ENCODE data around the gene PRM3. TPM values are rescaled to one million over a fixed set of nuclear protein-coding genes. Genes with fewer than 3 reads are reported as not detected.

PRM3 gene
- polyA plus RNA-seq, 2 of the 4 experiments (the other 2 are of a cell fraction) = not detected

DNA sequence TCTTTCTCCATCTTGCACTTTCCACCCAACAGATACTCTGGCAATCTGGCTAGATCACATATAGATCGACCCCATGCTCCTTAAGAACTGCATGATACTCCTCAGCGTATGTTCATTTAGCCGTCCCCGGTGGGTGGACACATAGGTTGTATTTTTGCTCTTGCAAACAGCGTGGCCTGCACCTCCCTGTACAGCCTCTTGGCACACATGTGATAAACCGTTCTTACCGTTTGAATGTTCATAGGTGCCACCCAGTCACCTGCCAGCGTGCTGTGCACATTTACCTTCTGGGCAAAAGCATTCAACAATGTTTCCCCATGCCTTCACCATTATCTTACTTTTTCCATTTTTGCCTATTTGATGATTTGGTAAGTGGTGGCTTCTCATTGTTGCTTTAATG is 10.5 kb downstream of the PRM3 start:
- no peaks in the 10 kb centered on the region for H3K4me1 ChIP-seq
- no peak for FAIRE-seq
- H3K4me3 ChIP-seq = no peak overlapping the region
- CTCF ChIA-PET = interaction anchor here (0.6 to 12.3 kb wide), 7 partner anchors 7 to 299 kb away, joined by 3 to 364 read pairs (median 3); no protein-coding TSS in a partner anchor
- no peaks in the 10 kb centered on the region for H3K9me3 ChIP-seq
- no peak; a peak in 1 of 6 replicates for ATAC-seq
- WGBS (ENCODE audit: missing lambda C conversion rate) = 66% methylated on average over 8 of the region's 8 CpGs
- POLR2A ChIA-PET = no interaction called here
- no peak overlapping the region for H3K4me2 ChIP-seq
- no peak for DNase-seq (ENCODE audit: low read depth in 1 of 2, low spot score in 1 of 2)
- no peak for TF ChIP-seq KDM1A (IDR thresholded peaks at IDR 0.05; ENCODE audit: low read depth)
- no peak for TF ChIP-seq RAD21 (conservative IDR thresholded peaks at IDR 0.05 in 1 of 2, IDR thresholded peaks at IDR 0.05 in 1 of 2)
- TF ChIP-seq FOXS1 (CRISPR knock-in tag; IDR thresholded peaks at IDR 0.05) = no peak
- no peak for TF ChIP-seq EHF (CRISPR knock-in tag; IDR thresholded peaks at IDR 0.05)
- TF ChIP-seq, protein P1, sequence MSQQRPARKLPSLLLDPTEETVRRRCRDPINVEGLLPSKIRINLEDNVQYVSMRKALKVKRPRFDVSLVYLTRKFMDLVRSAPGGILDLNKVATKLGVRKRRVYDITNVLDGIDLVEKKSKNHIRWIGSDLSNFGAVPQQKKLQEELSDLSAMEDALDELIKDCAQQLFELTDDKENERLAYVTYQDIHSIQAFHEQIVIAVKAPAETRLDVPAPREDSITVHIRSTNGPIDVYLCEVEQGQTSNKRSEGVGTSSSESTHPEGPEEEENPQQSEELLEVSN (IDR thresholded peaks at IDR 0.05; ENCODE audit: borderline replicate concordance, low read depth) = no peak
- TF ChIP-seq, protein P2, sequence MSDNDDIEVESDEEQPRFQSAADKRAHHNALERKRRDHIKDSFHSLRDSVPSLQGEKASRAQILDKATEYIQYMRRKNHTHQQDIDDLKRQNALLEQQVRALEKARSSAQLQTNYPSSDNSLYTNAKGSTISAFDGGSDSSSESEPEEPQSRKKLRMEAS (IDR thresholded peaks at IDR 0.05) = no peak
- no peak for TF ChIP-seq HOXB5 (CRISPR knock-in tag; IDR thresholded peaks at IDR 0.05)
- TF ChIP-seq TP53 (CRISPR knock-in tag; IDR thresholded peaks at IDR 0.05) = no peak
- no peak for TF ChIP-seq CHD4 (IDR thresholded peaks at IDR 0.05; ENCODE audit: borderline replicate concordance)
- TF ChIP-seq, protein P3, sequence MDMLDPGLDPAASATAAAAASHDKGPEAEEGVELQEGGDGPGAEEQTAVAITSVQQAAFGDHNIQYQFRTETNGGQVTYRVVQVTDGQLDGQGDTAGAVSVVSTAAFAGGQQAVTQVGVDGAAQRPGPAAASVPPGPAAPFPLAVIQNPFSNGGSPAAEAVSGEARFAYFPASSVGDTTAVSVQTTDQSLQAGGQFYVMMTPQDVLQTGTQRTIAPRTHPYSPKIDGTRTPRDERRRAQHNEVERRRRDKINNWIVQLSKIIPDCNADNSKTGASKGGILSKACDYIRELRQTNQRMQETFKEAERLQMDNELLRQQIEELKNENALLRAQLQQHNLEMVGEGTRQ (IDR thresholded peaks at IDR 0.05) = no peak
- TF ChIP-seq POLR2AphosphoS2 (conservative IDR thresholded peaks at IDR 0.05; ENCODE audit: low read length) = no peak
- H3K27ac ChIP-seq = no peak overlapping the region

DNA sequence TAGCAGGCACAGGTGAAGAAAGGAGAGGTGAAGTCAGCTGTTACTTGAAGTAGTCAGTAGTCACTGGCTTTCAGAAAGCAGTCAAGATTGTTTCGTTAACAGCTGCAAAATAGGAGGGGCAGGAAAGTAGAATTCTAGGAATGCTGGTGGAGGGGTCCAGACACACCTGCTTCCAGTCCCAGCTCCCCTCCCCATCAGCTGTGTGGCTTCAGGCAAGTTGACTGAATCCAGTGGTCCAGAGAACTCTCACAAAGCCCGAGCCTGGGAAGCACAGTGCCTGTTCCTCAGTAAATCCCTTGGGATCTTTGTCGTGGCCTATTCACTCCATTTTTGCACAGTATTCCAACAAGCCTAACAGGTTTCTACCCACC is 12.8 kb downstream of the PRM3 start:
- CTCF ChIA-PET = interaction anchor here (1.1 to 12.3 kb wide), 4 partner anchors 40 to 293 kb away, joined by 3 to 364 read pairs (median 4); no protein-coding TSS in a partner anchor

DNA sequence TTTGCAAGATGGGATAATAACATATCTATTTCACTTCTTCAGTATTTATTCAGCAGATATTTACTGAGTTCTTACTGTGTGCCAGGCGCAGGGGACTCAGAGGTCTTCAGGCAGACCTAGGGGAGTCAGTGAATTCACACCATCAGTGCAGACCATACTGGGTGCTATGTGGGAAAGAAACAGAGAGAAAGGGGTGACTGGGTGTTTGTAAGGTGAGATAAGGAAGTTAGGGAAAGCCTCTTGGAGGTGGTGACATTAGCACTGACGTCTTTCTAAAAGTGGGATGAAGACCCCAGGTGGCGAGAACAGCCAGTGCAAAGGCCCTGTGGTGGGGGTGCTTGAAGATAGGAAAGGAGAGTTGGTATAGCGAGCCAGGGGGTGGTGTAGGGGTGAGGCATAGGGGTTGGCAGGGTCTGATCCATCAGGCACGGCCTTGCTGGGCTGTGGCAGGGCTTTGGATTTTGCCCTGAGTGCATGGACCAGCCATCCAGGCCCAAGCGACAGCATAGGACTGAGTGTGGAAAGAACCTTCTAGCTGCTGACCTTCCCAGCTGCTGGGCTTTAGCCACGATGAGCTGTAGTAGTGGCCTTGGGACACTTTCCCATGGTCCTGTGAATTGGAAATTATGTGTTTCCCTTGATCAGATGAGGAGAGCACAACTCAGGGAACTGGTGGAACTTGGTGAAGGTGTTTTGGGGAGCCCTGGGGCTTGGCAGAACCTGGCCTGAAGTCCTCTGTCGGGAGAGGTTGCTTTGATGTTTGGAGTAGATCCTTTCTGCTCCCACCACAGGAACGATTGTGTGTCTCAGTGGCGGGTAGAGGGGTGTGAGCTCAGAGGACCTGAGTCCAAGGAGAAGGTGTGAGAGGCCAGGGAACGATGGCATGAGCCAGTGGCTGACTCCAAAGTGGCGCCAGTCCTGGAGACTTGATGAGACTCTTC is 13.5 kb downstream of the PRM3 start:
- WGBS (ENCODE audit: missing lambda C conversion rate) = 72% methylated on average over 12 of the region's 12 CpGs
- Histone ChIP-seq H3K27ac (no peak overlapping the region), H3K9me3 (no peaks in the 10 kb centered on the region), H3K4me3 (no peak overlapping the region), H3K4me1 (0 out of 3 replicates have a peak, but pooled peaks cover 2% of the 10 kb centered on the region), H3K4me2 (no peak overlapping the region)
- FAIRE-seq (no peak), ATAC-seq (no peak), DNase-seq (ENCODE audit: low read depth in 1 of 2, low spot score in 1 of 2) (no peak)
- CTCF ChIA-PET = interaction anchor here (0.8 to 12.3 kb wide), 6 partner anchors 41 to 293 kb away, joined by 3 to 364 read pairs (median 4); no protein-coding TSS in a partner anchor
- POLR2A ChIA-PET = no interaction called here
- no peak for TF ChIP-seq PHF8 (IDR thresholded peaks at IDR 0.05; ENCODE audit: borderline replicate concordance, low read depth)
- TF ChIP-seq, protein P4, sequence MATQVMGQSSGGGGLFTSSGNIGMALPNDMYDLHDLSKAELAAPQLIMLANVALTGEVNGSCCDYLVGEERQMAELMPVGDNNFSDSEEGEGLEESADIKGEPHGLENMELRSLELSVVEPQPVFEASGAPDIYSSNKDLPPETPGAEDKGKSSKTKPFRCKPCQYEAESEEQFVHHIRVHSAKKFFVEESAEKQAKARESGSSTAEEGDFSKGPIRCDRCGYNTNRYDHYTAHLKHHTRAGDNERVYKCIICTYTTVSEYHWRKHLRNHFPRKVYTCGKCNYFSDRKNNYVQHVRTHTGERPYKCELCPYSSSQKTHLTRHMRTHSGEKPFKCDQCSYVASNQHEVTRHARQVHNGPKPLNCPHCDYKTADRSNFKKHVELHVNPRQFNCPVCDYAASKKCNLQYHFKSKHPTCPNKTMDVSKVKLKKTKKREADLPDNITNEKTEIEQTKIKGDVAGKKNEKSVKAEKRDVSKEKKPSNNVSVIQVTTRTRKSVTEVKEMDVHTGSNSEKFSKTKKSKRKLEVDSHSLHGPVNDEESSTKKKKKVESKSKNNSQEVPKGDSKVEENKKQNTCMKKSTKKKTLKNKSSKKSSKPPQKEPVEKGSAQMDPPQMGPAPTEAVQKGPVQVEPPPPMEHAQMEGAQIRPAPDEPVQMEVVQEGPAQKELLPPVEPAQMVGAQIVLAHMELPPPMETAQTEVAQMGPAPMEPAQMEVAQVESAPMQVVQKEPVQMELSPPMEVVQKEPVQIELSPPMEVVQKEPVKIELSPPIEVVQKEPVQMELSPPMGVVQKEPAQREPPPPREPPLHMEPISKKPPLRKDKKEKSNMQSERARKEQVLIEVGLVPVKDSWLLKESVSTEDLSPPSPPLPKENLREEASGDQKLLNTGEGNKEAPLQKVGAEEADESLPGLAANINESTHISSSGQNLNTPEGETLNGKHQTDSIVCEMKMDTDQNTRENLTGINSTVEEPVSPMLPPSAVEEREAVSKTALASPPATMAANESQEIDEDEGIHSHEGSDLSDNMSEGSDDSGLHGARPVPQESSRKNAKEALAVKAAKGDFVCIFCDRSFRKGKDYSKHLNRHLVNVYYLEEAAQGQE (IDR thresholded peaks at IDR 0.05) = no peak
- TF ChIP-seq, protein P2 (IDR thresholded peaks at IDR 0.05) = no peak
- no peak for TF ChIP-seq GATA3 (IDR thresholded peaks at IDR 0.05; ENCODE audit: borderline replicate concordance)
- no peak for TF ChIP-seq TFCP2L1 (CRISPR knock-in tag; IDR thresholded peaks at IDR 0.05)
- no peak for TF ChIP-seq BHLHE40 (IDR thresholded peaks at IDR 0.05; ENCODE audit: low read depth, low read length)
- no peak for TF ChIP-seq FOSB (CRISPR knock-in tag; IDR thresholded peaks at IDR 0.05)
- TF ChIP-seq NFE2L2 (conservative IDR thresholded peaks at IDR 0.05; ENCODE audit: low read length) = no peak
- no peak for TF ChIP-seq CEBPB (IDR thresholded peaks at IDR 0.05)
- no peak for TF ChIP-seq HDAC2 (IDR thresholded peaks at IDR 0.05)

More for the DNA sequence above, 12.8 kb downstream of the PRM3 start:
- Histone ChIP-seq H3K4me2 (no peak overlapping the region), H3K4me3 (no peak overlapping the region), H3K4me1 (0 out of 3 replicates have a peak, but pooled peaks cover 2% of the 10 kb centered on the region), H3K9me3 (no peaks in the 10 kb centered on the region), H3K27ac (no peak overlapping the region)
- no peak for DNase-seq (ENCODE audit: low read depth in 1 of 2, low spot score in 1 of 2)
- no peak for ATAC-seq
- 59% methylated on average over 3 of the region's 3 CpGs for WGBS (ENCODE audit: missing lambda C conversion rate)
- no peak for FAIRE-seq
- TF ChIP-seq SREBF2 (IDR thresholded peaks at IDR 0.05) (no peak), EP300 (IDR thresholded peaks at IDR 0.05) (no peak), JUNB (IDR thresholded peaks at IDR 0.05) (no peak), GATA3 (IDR thresholded peaks at IDR 0.05; ENCODE audit: borderline replicate concordance) (no peak), FOSB (CRISPR knock-in tag; IDR thresholded peaks at IDR 0.05) (no peak), CEBPB (IDR thresholded peaks at IDR 0.05) (no peak), JUN (IDR thresholded peaks at IDR 0.05) (no peak), CHD2 (IDR thresholded peaks at IDR 0.05; ENCODE audit: low read length, partially characterized antibody) (no peak), HEYL (CRISPR knock-in tag; IDR thresholded peaks at IDR 0.05) (no peak), ZNF302 (CRISPR knock-in tag; IDR thresholded peaks at IDR 0.05) (no peak)
- TF ChIP-seq, protein P1 (IDR thresholded peaks at IDR 0.05; ENCODE audit: borderline replicate concordance, low read depth) = no peak
- TF ChIP-seq, protein P3 (IDR thresholded peaks at IDR 0.05) = no peak
- POLR2A ChIA-PET = no interaction called here

Data from A549 (cell line).